HUDEP-2 (cell line): ENCODE data around the gene KLC1.
A peak's percentile ranks its signal among the peaks of the same experiment; 100 is the strongest.
"Not testable (repeated sequence)": the region's sequence is repeated elsewhere in the genome, so short reads cannot be mapped to it uniquely, and the experiment has no call there.

Experiments used
- DNase-seq, 76 experiments: peaks; one replicate each; lab custom pipeline; 2025; ENCODE audit not compliant: unreplicated experiment in 76 of 76; lab: John Stamatoyannopoulos, UW

The KLC1 gene

GRCh38 chr14:103628684-103629502 lies at the start of gene KLC1:
Gene KLC1, plus strand, starts transcription at chr14:103629211. Its CDS starts 25,354 bp downstream, at chr14:103654565.
- peak in 66 of 76 experiments; percentile 10 to 80 (median 57) for DNase-seq

- DNase-seq = no peak
These were observed 47.8 kb upstream of the KLC1 start for GRCh38 chr14:103581206-103581605.

GRCh38 chr14:103581954-103582703 lies 46.9 kb upstream of the KLC1 start:
- DNase-seq = no peak

GRCh38 chr14:103584326-103584915 lies 44.6 kb upstream of the KLC1 start:
- no peak for DNase-seq

GRCh38 chr14:103593577-103593976 lies 35.4 kb upstream of the KLC1 start:
- DNase-seq = no peak

- no peak for DNase-seq
These were observed 34.7 kb upstream of the KLC1 start for GRCh38 chr14:103594265-103594664.

- DNase-seq = no peak
These were observed 31.2 kb upstream of the KLC1 start for GRCh38 chr14:103597623-103598377.

GRCh38 chr14:103600503-103600902 lies 28.5 kb upstream of the KLC1 start:
- DNase-seq = no peak

GRCh38 chr14:103604620-103605019 lies 24.4 kb upstream of the KLC1 start:
- no peak for DNase-seq

- peak in 16 of 76 experiments; percentile 3 to 31 (median 18) for DNase-seq
These were observed 21.9 kb upstream of the KLC1 start for GRCh38 chr14:103606963-103607668.

- DNase-seq = no peak
These were observed 21.2 kb upstream of the KLC1 start for GRCh38 chr14:103607822-103608221.

GRCh38 chr14:103609081-103609480 lies 19.9 kb upstream of the KLC1 start:
- DNase-seq = not testable (repeated sequence)

- no peak for DNase-seq
These were observed 17.8 kb upstream of the KLC1 start for GRCh38 chr14:103611215-103611614.

GRCh38 chr14:103613517-103613916 lies 15.5 kb upstream of the KLC1 start:
- DNase-seq = peak in 2 of 76 experiments; percentile 1 to 6

GRCh38 chr14:103616635-103617300 lies 12.2 kb upstream of the KLC1 start:
- DNase-seq = no peak

GRCh38 chr14:103619057-103619456 lies 10.0 kb upstream of the KLC1 start:
- no peak for DNase-seq

- no peak for DNase-seq
These were observed 7.2 kb upstream of the KLC1 start for GRCh38 chr14:103621860-103622259.

GRCh38 chr14:103623308-103623707 lies 5.7 kb upstream of the KLC1 start:
- no peak for DNase-seq

- DNase-seq = no peak
These were observed 5.0 kb upstream of the KLC1 start for GRCh38 chr14:103623883-103624482.
